HUES64 (cell line): ENCODE data around the gene KRT71.

Source experiments
- H3K27ac ChIP-seq: 2 replicates; pipeline ENCODE4 v1.7.0; 2013; ENCODE audit warnings: low read depth, low read length, inconsistent platforms
- H3K27me3 ChIP-seq: 2 replicates; pipeline ENCODE4 v1.6.1; 2013; ENCODE audit warnings: mild to moderate bottlenecking, low read length; ENCODE audit not compliant: insufficient read depth
- H3K36me3 ChIP-seq: 2 replicates; pipeline ENCODE4 v1.6.1; 2013; ENCODE audit warnings: mild to moderate bottlenecking, low read length; ENCODE audit not compliant: insufficient read depth
- H3K4me1 ChIP-seq: 2 replicates; pipeline ENCODE4 v1.6.1; 2013; ENCODE audit warnings: mild to moderate bottlenecking, low read length, moderate library complexity; ENCODE audit not compliant: insufficient read depth
- H3K4me3 ChIP-seq: 2 replicates; pipeline ENCODE4 v1.5.1; 2013; ENCODE audit warnings: mild to moderate bottlenecking, low read length, moderate library complexity
- H3K9ac ChIP-seq: 2 replicates; pipeline ENCODE4 v1.6.1; 2013; ENCODE audit warnings: mild to moderate bottlenecking, low read depth, low read length
- H3K9me3 ChIP-seq: 2 replicates; pipeline ENCODE4 v1.6.1; 2013; ENCODE audit warnings: low read depth, low read length; ENCODE audit not compliant: insufficient read depth
- WGBS: fragments of 150-250, 120-280 bp; methylation state at CpG from one replicate; pipeline ENCODE4 v1.1.7; 2013; ENCODE audit warnings: missing lambda C conversion rate; 5-methylcytosine and 5-hydroxymethylcytosine counted together

Gene KRT71

GRCh38 chr12:52537101-52537500 is 15.8 kb downstream of the KRT71 start:
- no peaks in the 10 kb centered on the region for H3K4me1 ChIP-seq
- WGBS = 85% methylated on average over 3 of the region's 3 CpGs
- no peak overlapping the region for H3K9ac ChIP-seq
- no peaks in the 10 kb centered on the region for H3K36me3 ChIP-seq
- no peaks in the 10 kb centered on the region for H3K27me3 ChIP-seq
- H3K27ac ChIP-seq = no peak overlapping the region
- no peak overlapping the region for H3K4me3 ChIP-seq
- H3K9me3 ChIP-seq = no peaks in the 10 kb centered on the region

GRCh38 chr12:52535574-52535973 is 17.4 kb downstream of the KRT71 start:
- H3K9ac ChIP-seq = no peak overlapping the region
- H3K9me3 ChIP-seq = no peaks in the 10 kb centered on the region
- no peak overlapping the region for H3K27ac ChIP-seq
- 0% methylated on average over 1 of the region's 1 CpG for WGBS
- H3K4me3 ChIP-seq = no peak overlapping the region
- no peaks in the 10 kb centered on the region for H3K27me3 ChIP-seq
- no peaks in the 10 kb centered on the region for H3K36me3 ChIP-seq
- H3K4me1 ChIP-seq = no peaks in the 10 kb centered on the region

GRCh38 chr12:52534482-52534881 is 18.5 kb downstream of the KRT71 start:
- H3K27ac ChIP-seq = no peak overlapping the region
- H3K36me3 ChIP-seq = no peaks in the 10 kb centered on the region
- H3K4me1 ChIP-seq = no peaks in the 10 kb centered on the region
- 72% methylated on average over 4 of the region's 5 CpGs for WGBS
- H3K4me3 ChIP-seq = no peak overlapping the region
- no peaks in the 10 kb centered on the region for H3K9me3 ChIP-seq
- no peaks in the 10 kb centered on the region for H3K27me3 ChIP-seq
- no peak overlapping the region for H3K9ac ChIP-seq

- Histone ChIP-seq H3K27me3 (no peaks in the 10 kb centered on the region), H3K27ac (no peak overlapping the region), H3K36me3 (no peaks in the 10 kb centered on the region), H3K9ac (no peak overlapping the region), H3K4me3 (no peak overlapping the region), H3K4me1 (no peaks in the 10 kb centered on the region), H3K9me3 (no peaks in the 10 kb centered on the region)
- WGBS = 93% methylated on average over 10 of the region's 10 CpGs
Observed at GRCh38 chr12:52533686-52534470, 19.1 kb downstream of the KRT71 start.

- H3K9me3 ChIP-seq = no peaks in the 10 kb centered on the region
- no peaks in the 10 kb centered on the region for H3K4me1 ChIP-seq
- H3K27ac ChIP-seq = no peak overlapping the region
- no peaks in the 10 kb centered on the region for H3K36me3 ChIP-seq
- no peaks in the 10 kb centered on the region for H3K27me3 ChIP-seq
- WGBS = 69% methylated on average over 4 of the region's 4 CpGs
- no peak overlapping the region for H3K4me3 ChIP-seq
- H3K9ac ChIP-seq = no peak overlapping the region
Observed at GRCh38 chr12:52532636-52533035, 20.3 kb downstream of the KRT71 start.

GRCh38 chr12:52531566-52532300 is 21.2 kb downstream of the KRT71 start:
- Histone ChIP-seq H3K9me3 (no peaks in the 10 kb centered on the region), H3K27me3 (no peaks in the 10 kb centered on the region), H3K9ac (no peak overlapping the region), H3K4me1 (no peaks in the 10 kb centered on the region), H3K27ac (no peak overlapping the region), H3K36me3 (no peaks in the 10 kb centered on the region), H3K4me3 (no peak overlapping the region)
- WGBS = 74% methylated on average over 15 of the region's 18 CpGs

GRCh38 chr12:52530905-52531304 is 22.0 kb downstream of the KRT71 start:
- no peak overlapping the region for H3K27ac ChIP-seq

GRCh38 chr12:52530366-52530765 is 22.6 kb downstream of the KRT71 start:
- WGBS = 91% methylated on average over 2 of the region's 2 CpGs

More at GRCh38 chr12:52530905-52531304, 22.0 kb downstream of the KRT71 start:
- H3K9me3 ChIP-seq = no peaks in the 10 kb centered on the region
- no peaks in the 10 kb centered on the region for H3K36me3 ChIP-seq
- no peak overlapping the region for H3K9ac ChIP-seq
- H3K4me1 ChIP-seq = no peaks in the 10 kb centered on the region
- no peaks in the 10 kb centered on the region for H3K27me3 ChIP-seq
- WGBS = 95% methylated on average over 2 of the region's 2 CpGs
- no peak overlapping the region for H3K4me3 ChIP-seq

GRCh38 chr12:52529846-52530245 is 23.1 kb downstream of the KRT71 start:
- Histone ChIP-seq H3K9me3 (no peaks in the 10 kb centered on the region), H3K9ac (no peak overlapping the region), H3K27ac (no peak overlapping the region), H3K27me3 (no peaks in the 10 kb centered on the region), H3K4me1 (no peaks in the 10 kb centered on the region), H3K36me3 (no peaks in the 10 kb centered on the region), H3K4me3 (no peak overlapping the region)
- 93% methylated on average over 9 of the region's 9 CpGs for WGBS

More at GRCh38 chr12:52530366-52530765, 22.6 kb downstream of the KRT71 start:
- Histone ChIP-seq H3K9ac (no peak overlapping the region), H3K27me3 (no peaks in the 10 kb centered on the region), H3K27ac (no peak overlapping the region), H3K9me3 (no peaks in the 10 kb centered on the region), H3K36me3 (no peaks in the 10 kb centered on the region), H3K4me3 (no peak overlapping the region), H3K4me1 (no peaks in the 10 kb centered on the region)

GRCh38 chr12:52529417-52529816 is 23.5 kb downstream of the KRT71 start:
- H3K9me3 ChIP-seq = no peaks in the 10 kb centered on the region
- no peaks in the 10 kb centered on the region for H3K4me1 ChIP-seq
- no peak overlapping the region for H3K9ac ChIP-seq
- H3K4me3 ChIP-seq = no peak overlapping the region
- WGBS = 92% methylated on average over 2 of the region's 2 CpGs
- H3K36me3 ChIP-seq = no peaks in the 10 kb centered on the region
- H3K27me3 ChIP-seq = no peaks in the 10 kb centered on the region
- H3K27ac ChIP-seq = no peak overlapping the region

GRCh38 chr12:52528641-52529143 is 24.3 kb downstream of the KRT71 start:
- H3K4me3 ChIP-seq = no peak overlapping the region
- 92% methylated on average over 8 of the region's 8 CpGs for WGBS
- no peaks in the 10 kb centered on the region for H3K9me3 ChIP-seq
- no peaks in the 10 kb centered on the region for H3K36me3 ChIP-seq
- H3K27ac ChIP-seq = no peak overlapping the region
- no peaks in the 10 kb centered on the region for H3K4me1 ChIP-seq
- H3K27me3 ChIP-seq = no peaks in the 10 kb centered on the region
- H3K9ac ChIP-seq = no peak overlapping the region
